Peyer's patch (tissue), 4 donors: ENCODE measurements around the gene PDE5A. TPM values are rescaled to one million over a fixed set of nuclear protein-coding genes. Genes with fewer than 3 reads are reported as not detected.

ENCODE experiments used
- DNase-seq, 3 donors: peaks; one replicate each; pipeline ENCODE4 v3.0.0-alpha.2; 2017 to 2019
- H3K27ac ChIP-seq, 4 donors: fragments of 200-600 bp; sonication (generic); one replicate each; pipeline ENCODE4 v1.5.1; 2016 to 2019
- H3K27me3 ChIP-seq, 2 donors: fragments of 200-600 bp; sonication (generic); one replicate each; pipeline ENCODE4 v1.5.1; 2019
- H3K36me3 ChIP-seq, 3 donors: fragments of 200-600 bp; sonication (generic); one replicate each; pipeline ENCODE4 v1.5.1; 2016 to 2019
- H3K4me1 ChIP-seq, 4 donors: fragments of 200-600 bp; sonication (generic); one replicate each; pipeline ENCODE4 v1.5.1; 2016 to 2019
- H3K4me3 ChIP-seq, 4 donors: fragments of 200-600 bp; sonication (generic); 1 replicate in 3 of 4; 2 replicates in 1 of 4; pipeline ENCODE4 v1.5.1; 2016 to 2019; ENCODE audit warnings: mild to moderate bottlenecking in 1 of 4
- H3K9me3 ChIP-seq, 4 donors: fragments of 200-600 bp; sonication (generic); one replicate each; pipeline ENCODE4 v1.5.1; 2016 to 2019; ENCODE audit warnings: mild to moderate bottlenecking in 1 of 4
- POLR2A ChIP-seq, 2 donors: fragments of 450-650 bp; IDR thresholded peaks; one replicate each; pipeline ENCODE4 v1.5.1; 2017; ENCODE audit warnings: antibody characterized with exemption in 2 of 2, mild to moderate bottlenecking in 2 of 2, moderate library complexity in 2 of 2
- total RNA-seq, 4 donors: library from RNA; depleted of rRNA; stranded (reverse); fragments of >200 nt; gene quantifications; one replicate each; pipeline ENCODE4 v1.1.0, GENCODE V29; 2016
- TF ChIP-seq, protein P1 (sequence below), 6 experiments: fragments of 450-650 bp in 4 of 6; fragments of 200-600 bp in 2 of 6; sonication (generic) in 1 of 6; IDR thresholded peaks; one replicate each; pipeline ENCODE4 v1.5.1; 2017 to 2019; ENCODE audit warnings: antibody characterized with exemption in 6 of 6, mild to moderate bottlenecking in 3 of 6, moderate library complexity in 1 of 6

PDE5A gene
- total RNA-seq, 4 donors from 2014 or later = 37.7 to 58.6 (median 47.2) TPM

DNA sequence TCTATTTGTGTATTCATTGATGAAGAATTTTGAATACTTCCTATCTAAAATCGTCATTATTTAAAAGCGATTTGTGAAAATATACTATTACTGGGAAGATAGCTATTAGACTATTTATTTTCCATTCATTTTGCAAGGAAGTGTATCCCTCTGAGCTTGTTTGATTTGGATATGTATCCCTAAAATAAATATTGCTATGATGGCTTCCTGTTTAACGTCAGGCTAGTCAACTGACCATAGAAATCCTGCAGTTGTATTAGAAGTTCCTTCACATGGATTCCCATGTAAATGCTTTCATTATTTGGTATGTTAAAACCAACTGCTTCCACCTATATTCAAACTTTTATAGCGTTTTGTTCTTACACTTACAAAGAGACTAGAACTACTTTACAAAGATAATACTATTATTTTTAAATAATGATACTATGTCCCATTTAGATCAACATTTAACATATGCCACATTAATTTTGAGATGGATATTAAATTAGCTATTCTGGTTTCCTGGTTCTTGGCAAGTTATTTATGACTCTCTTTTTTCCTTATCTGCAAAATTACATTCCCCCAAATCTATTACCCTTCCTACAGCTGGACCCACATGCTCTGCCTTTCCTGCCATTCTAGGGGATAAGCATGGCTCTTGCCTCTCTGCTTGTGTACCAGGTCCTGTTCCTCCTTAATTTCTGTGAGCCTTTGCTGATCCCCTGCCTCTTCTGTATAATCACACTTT lies 26.7 kb upstream of the PDE5A start:
- H3K36me3 ChIP-seq = no peaks in the 10 kb centered on the region
- DNase-seq = no peak
- no peaks in the 10 kb centered on the region for H3K4me1 ChIP-seq
- H3K27ac ChIP-seq = no peak overlapping the region
- no peak for TF ChIP-seq POLR2A (IDR thresholded peaks at IDR 0.05)
- TF ChIP-seq, protein P1, sequence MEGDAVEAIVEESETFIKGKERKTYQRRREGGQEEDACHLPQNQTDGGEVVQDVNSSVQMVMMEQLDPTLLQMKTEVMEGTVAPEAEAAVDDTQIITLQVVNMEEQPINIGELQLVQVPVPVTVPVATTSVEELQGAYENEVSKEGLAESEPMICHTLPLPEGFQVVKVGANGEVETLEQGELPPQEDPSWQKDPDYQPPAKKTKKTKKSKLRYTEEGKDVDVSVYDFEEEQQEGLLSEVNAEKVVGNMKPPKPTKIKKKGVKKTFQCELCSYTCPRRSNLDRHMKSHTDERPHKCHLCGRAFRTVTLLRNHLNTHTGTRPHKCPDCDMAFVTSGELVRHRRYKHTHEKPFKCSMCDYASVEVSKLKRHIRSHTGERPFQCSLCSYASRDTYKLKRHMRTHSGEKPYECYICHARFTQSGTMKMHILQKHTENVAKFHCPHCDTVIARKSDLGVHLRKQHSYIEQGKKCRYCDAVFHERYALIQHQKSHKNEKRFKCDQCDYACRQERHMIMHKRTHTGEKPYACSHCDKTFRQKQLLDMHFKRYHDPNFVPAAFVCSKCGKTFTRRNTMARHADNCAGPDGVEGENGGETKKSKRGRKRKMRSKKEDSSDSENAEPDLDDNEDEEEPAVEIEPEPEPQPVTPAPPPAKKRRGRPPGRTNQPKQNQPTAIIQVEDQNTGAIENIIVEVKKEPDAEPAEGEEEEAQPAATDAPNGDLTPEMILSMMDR (IDR thresholded peaks at IDR 0.05) = no peak
- no peaks in the 10 kb centered on the region for H3K9me3 ChIP-seq
- no peak overlapping the region for H3K4me3 ChIP-seq
- no peaks in the 10 kb centered on the region for H3K27me3 ChIP-seq

DNA sequence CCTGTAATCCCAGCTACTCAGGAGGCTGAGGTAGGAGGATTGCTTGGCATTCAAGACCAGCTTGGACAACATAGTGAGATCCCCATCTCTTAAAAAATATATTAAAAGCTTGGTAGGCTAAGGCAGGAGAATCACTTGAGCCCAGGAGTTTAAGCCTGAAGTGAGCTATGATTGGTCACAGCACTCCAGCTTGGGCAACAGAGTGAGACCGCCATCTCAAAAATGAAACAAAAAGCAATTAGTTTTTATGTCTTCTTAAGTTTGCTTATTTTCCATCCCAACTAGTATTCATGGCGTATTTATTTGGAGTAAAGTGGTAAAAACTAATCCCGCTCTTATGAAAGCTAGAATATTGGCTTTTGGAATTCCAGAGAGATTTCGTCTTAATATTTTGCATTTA lies 25.4 kb upstream of the PDE5A start:
- H3K9me3 ChIP-seq = no peaks in the 10 kb centered on the region
- no peaks in the 10 kb centered on the region for H3K4me1 ChIP-seq
- no peaks in the 10 kb centered on the region for H3K27me3 ChIP-seq
- no peak overlapping the region for H3K4me3 ChIP-seq
- no peak for TF ChIP-seq POLR2A (IDR thresholded peaks at IDR 0.05)
- no peak overlapping the region for H3K27ac ChIP-seq
- H3K36me3 ChIP-seq = no peaks in the 10 kb centered on the region
- no peak for DNase-seq

DNA sequence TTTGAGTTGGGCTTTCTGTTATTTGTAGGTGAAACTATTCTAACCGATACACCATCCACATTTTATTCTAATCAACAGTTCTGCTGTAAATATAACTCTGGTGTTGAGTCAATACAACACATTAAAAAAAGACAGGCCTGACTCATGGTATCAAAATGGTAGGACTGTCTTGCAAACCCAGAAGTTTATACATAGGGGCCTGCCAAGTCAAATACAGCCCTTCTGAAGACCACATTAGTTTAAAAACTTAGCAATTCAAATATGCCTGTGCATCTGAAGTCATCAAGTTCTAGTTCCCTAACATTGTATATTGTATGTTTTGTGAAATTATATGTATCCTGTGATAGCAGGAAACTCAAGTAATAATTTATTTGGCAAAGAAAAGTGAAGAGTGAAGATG lies 24.4 kb upstream of the PDE5A start:
- H3K9me3 ChIP-seq = no peaks in the 10 kb centered on the region
- DNase-seq = no peak
- TF ChIP-seq, protein P1 (IDR thresholded peaks at IDR 0.05) = no peak
- no peak for TF ChIP-seq POLR2A (IDR thresholded peaks at IDR 0.05)
- no peaks in the 10 kb centered on the region for H3K36me3 ChIP-seq
- no peaks in the 10 kb centered on the region for H3K4me1 ChIP-seq
- no peak overlapping the region for H3K27ac ChIP-seq
- no peaks in the 10 kb centered on the region for H3K27me3 ChIP-seq
- H3K4me3 ChIP-seq = no peak overlapping the region

DNA sequence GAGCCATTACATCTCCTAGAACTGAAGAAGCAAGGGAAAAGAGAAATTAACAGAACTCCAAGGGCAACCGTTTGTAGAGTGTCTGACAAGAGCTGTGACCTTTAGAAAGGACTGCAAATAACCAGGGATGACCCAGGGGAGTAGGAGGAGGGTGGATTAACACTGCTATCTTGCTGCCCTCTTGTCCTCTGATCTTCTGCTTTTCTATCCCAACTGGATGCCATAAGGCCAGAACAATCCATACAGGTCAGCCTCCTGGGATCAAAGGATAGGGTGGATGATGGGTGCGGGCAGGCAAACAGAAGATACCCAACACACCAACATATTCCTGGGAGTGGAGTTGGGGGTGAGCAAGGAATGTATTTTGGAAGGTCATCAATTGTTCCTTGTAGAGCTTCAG lies 19.8 kb upstream of the PDE5A start:
- no peaks in the 10 kb centered on the region for H3K9me3 ChIP-seq
- no peak overlapping the region for H3K27ac ChIP-seq
- DNase-seq = no peak
- no peak for TF ChIP-seq POLR2A (IDR thresholded peaks at IDR 0.05)
- TF ChIP-seq, protein P1 (IDR thresholded peaks at IDR 0.05) = no peak
- no peaks in the 10 kb centered on the region for H3K27me3 ChIP-seq
- H3K36me3 ChIP-seq = no peaks in the 10 kb centered on the region
- no peak overlapping the region for H3K4me3 ChIP-seq
- no peaks in the 10 kb centered on the region for H3K4me1 ChIP-seq

DNA sequence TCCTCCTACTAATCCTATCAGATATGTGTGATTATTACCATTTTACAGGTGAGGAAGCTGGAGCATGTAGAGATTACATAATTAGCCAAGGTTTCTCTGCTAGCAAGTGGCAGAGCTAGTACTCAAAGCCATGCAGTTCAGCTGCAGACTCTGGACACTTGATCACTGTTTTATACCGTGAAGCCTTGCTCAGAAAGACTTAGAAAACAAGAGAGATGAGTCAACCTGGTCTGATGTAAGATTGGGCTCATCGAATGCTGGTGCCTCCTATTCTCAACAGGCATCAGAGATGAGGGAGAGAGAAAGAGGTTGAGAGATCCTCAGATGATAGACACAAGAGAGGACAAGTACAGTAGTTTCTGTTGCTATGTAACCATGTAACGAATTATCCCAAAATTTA lies 19.0 kb upstream of the PDE5A start:
- Histone ChIP-seq H3K27me3 (no peaks in the 10 kb centered on the region), H3K27ac (no peak overlapping the region), H3K9me3 (no peaks in the 10 kb centered on the region), H3K4me1 (no peaks in the 10 kb centered on the region), H3K4me3 (no peak overlapping the region), H3K36me3 (no peaks in the 10 kb centered on the region)
- TF ChIP-seq, protein P1 (IDR thresholded peaks at IDR 0.05) = no peak
- TF ChIP-seq POLR2A (IDR thresholded peaks at IDR 0.05) = no peak
- DNase-seq = no peak

DNA sequence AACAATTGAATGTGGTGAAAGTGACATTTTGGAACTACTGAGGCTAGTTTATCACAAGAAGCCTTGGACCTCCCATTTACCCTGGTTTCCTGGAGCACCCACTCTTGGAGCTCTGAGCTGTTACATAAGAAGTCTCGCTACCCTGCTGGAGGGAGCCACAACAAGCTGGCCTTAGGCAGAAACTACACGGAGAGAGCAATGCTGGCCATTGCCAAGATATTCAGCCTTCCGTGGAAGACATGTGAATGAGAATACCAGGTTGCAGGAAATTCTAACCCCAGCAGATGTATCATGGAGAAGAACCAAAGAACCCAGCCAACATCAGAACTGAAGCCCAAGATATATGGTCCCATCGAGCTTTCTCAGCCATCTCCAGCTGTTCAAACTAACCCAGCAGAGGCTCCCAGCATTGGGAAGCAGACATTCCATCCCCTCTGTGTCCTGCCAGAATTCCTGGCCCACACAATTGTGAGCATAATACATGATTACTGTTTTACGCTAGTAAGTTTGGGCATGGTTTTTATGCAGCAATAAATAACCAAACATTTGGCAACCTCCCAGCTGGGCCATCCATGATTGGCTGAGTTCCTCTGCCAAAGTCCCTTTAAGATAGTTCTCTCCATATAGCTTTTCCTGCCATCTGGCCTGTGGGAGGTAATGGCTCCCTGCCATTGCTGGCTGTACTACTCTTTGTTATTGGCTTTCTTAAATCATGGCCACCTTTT lies 17.9 kb upstream of the PDE5A start:
- no peak for DNase-seq
- no peak for TF ChIP-seq POLR2A (IDR thresholded peaks at IDR 0.05)
- TF ChIP-seq, protein P1 (IDR thresholded peaks at IDR 0.05) = no peak
- H3K4me3 ChIP-seq = no peak overlapping the region
- no peaks in the 10 kb centered on the region for H3K9me3 ChIP-seq
- H3K4me1 ChIP-seq = no peaks in the 10 kb centered on the region
- no peaks in the 10 kb centered on the region for H3K27me3 ChIP-seq
- H3K27ac ChIP-seq = no peak overlapping the region
- H3K36me3 ChIP-seq = no peaks in the 10 kb centered on the region
